HG03558 (cell line): ENCODE data around the gene HINT3.
"Not testable (repeated sequence)": the region's sequence is repeated elsewhere in the genome, so short reads cannot be mapped to it uniquely, and the experiment has no call there.

Source experiments
- ATAC-seq: cut with Tn5 transposase; IDR thresholded peaks from one replicate; pipeline ENCODE4 v1.9.1; 2021; ENCODE audit warnings: moderate number of reproducible peaks; ENCODE audit not compliant: unreplicated experiment; ENCODE audit errors: extremely low read depth

HINT3 gene

DNA sequence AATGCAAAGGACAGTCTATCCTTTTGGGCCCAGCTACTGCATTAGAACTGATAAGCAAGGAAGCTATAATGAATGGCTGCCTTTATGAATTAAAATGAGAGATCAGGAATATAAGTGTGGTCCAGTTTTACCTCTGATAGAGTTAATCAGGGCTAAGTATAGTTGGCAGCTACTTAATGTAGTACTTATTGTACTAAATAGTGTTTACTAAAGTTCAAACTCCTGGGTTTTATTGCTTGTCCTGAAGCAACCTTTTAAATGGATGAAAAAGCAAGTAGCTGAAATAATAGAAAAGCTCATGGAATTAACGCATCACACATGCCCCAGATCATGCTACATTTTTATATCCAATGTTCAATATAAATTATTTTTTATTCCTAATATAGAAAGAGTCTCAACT lies 35.1 kb downstream of the HINT3 start:
- no peak for ATAC-seq

GRCh38 chr6:125994670-125995488 lies 38.3 kb downstream of the HINT3 start:
- ATAC-seq: no peak

- ATAC-seq: peak; percentile 90
Observed at GRCh38 chr6:125995972-125996580, 39.5 kb downstream of the HINT3 start.

- no peak for ATAC-seq
Observed at GRCh38 chr6:126002755-126003679, 46.4 kb downstream of the HINT3 start.

- no peak for ATAC-seq
Observed at GRCh38 chr6:126007800-126008199, 51.2 kb downstream of the HINT3 start.

- no peak for ATAC-seq
Observed at GRCh38 chr6:126010040-126010439, 53.5 kb downstream of the HINT3 start.

- ATAC-seq: no peak
Observed at GRCh38 chr6:126015863-126016262, 59.3 kb downstream of the HINT3 start.

DNA sequence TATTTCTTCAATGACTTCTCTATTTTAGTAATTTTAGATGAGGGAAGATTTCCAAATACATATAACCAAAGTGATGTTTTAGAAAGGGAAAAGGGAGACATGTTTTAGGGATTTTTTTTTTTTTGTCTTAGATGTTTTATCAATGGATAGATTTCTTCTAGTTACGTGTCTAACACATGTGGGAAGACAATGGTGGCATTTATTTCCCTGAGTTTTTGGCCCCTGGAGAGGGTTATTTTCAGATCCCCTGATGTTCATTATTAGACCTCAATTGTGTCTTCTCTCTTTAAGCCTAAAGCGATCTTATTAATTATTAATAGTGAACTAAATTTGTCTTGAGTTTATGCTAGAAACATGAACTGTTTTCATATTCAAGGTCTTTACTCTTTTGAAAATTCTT lies 60.0 kb downstream of the HINT3 start:
- no peak for ATAC-seq

- no peak for ATAC-seq
Observed at GRCh38 chr6:126017668-126018067, 61.1 kb downstream of the HINT3 start.

DNA sequence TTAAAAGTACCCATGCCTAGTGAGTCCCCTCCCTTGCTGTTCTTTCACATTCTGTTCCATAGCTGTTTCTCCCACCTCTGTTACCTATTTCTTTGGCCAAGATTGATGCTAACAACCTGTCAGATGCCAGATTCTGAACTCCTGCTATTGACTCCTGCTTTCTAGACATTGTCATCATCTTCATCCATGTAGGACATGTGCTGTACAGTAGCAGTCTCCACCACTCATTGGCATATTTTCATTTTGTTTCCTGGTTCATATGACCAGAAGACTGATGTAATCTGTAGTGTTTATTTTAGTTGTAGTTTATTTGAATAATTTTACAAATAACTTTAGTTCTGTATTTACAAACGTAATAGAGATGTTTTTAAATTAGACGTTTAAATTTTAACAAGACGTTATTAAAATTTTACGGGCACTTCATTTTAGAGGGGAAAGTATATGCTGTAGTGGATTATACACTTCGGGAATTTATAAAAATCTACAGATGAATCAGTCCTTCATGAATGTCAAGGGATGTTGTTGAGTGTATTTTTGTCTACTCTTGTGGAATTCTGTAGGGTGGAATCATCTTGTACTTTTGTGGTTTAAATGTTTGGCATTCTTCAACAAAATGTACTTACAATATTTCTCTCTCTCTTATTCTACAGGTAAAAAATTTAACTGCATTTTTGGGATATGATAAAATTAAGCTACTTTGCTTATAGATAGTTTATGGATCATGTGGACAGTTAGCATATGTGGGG lies 63.9 kb downstream of the HINT3 start:
- ATAC-seq: no peak

GRCh38 chr6:126023474-126023873 lies 66.9 kb downstream of the HINT3 start:
- ATAC-seq: not testable (repeated sequence)

GRCh38 chr6:126026001-126026400 lies 69.4 kb downstream of the HINT3 start:
- ATAC-seq: no peak

- ATAC-seq: no peak
Observed at GRCh38 chr6:126027601-126028000, 71.0 kb downstream of the HINT3 start.
